Parathyroid adenoma (tissue), 2 donors: ENCODE results near the gene LCP2.

Experiments used
- H2AFZ ChIP-seq: fragments of 300-600 bp; sonication (generic); one replicate; pipeline ENCODE4 v1.7.0; 2017; ENCODE audit warnings: antibody characterized with exemption, mild to moderate bottlenecking
- H3K27ac ChIP-seq: fragments of 300-600 bp; sonication (generic); one replicate; pipeline ENCODE4 v1.7.0; 2017
- H3K27me3 ChIP-seq: fragments of 300-600 bp; sonication (generic); one replicate; pipeline ENCODE4 v1.7.0; 2017; ENCODE audit warnings: low read length; ENCODE audit not compliant: control insufficient read depth, insufficient read depth
- H3K36me3 ChIP-seq: fragments of 300-600 bp; sonication (generic); one replicate; pipeline ENCODE4 v1.7.0; 2017; ENCODE audit warnings: low read length; ENCODE audit not compliant: control insufficient read depth, insufficient read depth
- H3K4me1 ChIP-seq: fragments of 300-600 bp; sonication (generic); one replicate; pipeline ENCODE4 v1.7.0; 2017; ENCODE audit warnings: control low read depth
- H3K4me2 ChIP-seq: fragments of 300-600 bp; sonication (generic); one replicate; pipeline ENCODE4 v1.7.0; 2017; ENCODE audit warnings: low read length
- H3K4me3 ChIP-seq: fragments of 300-600 bp; sonication (generic); one replicate; pipeline ENCODE4 v1.7.0; 2017; ENCODE audit warnings: low read depth, low read length
- H3K79me2 ChIP-seq: fragments of 300-600 bp; sonication (generic); one replicate; pipeline ENCODE4 v1.7.0; 2017; ENCODE audit warnings: control low read depth
- H3K9ac ChIP-seq: fragments of 300-600 bp; sonication (generic); one replicate; pipeline ENCODE4 v1.7.0; 2017; ENCODE audit warnings: mild to moderate bottlenecking
- H3K9me3 ChIP-seq: fragments of 300-600 bp; sonication (generic); one replicate; pipeline ENCODE4 v1.7.0; 2017; ENCODE audit warnings: low read length; ENCODE audit not compliant: control insufficient read depth
- TF ChIP-seq, protein P1 (sequence below): fragments of 300-600 bp; sonication (generic); IDR thresholded peaks from one replicate; pipeline ENCODE4 v1.7.0; 2017; ENCODE audit warnings: antibody characterized with exemption, mild to moderate bottlenecking
- donor health status: primary hyperparathyroidism.

Gene LCP2

DNA sequence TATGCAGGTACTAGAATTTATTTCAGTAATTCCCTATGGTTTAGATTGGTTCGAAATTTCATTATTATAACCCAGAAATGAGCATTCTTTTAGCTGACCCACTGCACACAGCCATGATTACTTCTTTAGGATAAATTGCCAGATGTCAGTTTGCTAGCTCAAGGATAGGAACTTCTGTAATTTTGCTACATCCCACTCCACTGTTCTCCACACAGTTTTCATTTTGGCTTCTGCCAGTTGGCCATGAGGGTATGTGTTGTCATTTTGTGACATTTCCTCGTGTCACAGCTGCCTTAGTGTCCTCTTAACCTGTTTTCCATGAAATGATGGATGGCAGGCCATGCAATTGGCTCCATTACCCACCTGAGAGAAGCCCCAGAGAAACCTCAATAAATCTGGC is 16.2 kb upstream of the LCP2 start:
- Histone ChIP-seq H3K9me3 (no peaks in the 10 kb centered on the region), H3K36me3 (no peaks in the 10 kb centered on the region), H3K27me3 (no peaks in the 10 kb centered on the region), H3K27ac (no peak overlapping the region), H3K9ac (no peak overlapping the region), H3K4me2 (no peak overlapping the region), H3K4me1 (peaks cover 7% of the 10 kb centered on the region), H3K79me2 (no peaks in the 10 kb centered on the region), H3K4me3 (no peak overlapping the region), H2AFZ (no peak overlapping the region)
- TF ChIP-seq, protein P1, sequence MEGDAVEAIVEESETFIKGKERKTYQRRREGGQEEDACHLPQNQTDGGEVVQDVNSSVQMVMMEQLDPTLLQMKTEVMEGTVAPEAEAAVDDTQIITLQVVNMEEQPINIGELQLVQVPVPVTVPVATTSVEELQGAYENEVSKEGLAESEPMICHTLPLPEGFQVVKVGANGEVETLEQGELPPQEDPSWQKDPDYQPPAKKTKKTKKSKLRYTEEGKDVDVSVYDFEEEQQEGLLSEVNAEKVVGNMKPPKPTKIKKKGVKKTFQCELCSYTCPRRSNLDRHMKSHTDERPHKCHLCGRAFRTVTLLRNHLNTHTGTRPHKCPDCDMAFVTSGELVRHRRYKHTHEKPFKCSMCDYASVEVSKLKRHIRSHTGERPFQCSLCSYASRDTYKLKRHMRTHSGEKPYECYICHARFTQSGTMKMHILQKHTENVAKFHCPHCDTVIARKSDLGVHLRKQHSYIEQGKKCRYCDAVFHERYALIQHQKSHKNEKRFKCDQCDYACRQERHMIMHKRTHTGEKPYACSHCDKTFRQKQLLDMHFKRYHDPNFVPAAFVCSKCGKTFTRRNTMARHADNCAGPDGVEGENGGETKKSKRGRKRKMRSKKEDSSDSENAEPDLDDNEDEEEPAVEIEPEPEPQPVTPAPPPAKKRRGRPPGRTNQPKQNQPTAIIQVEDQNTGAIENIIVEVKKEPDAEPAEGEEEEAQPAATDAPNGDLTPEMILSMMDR, result no peak

DNA sequence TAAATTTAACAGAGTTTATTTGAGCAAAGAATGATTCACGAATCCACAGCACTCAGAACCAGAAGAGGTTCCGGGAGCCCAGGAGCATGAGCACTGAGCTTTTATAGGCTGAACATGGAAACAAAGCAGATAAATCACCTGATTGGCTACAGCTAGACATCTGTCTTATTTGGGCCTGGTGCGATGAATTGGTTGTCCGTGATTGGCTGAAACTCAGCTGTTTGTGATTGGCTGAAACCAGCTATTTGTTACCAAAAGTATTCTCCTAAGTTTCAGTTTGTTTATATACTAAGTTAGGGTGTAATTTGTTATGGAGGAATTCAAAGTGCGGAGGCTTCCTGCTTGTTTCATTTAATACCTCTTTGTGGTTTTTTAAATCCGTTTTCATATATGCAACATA is 15.8 kb upstream of the LCP2 start:
- H3K27me3 ChIP-seq, result no peaks in the 10 kb centered on the region
- no peak overlapping the region for H3K4me2 ChIP-seq
- H3K9ac ChIP-seq, result no peak overlapping the region
- TF ChIP-seq, protein P1, result no peak
- H3K27ac ChIP-seq, result no peak overlapping the region
- H3K36me3 ChIP-seq, result no peaks in the 10 kb centered on the region
- no peaks in the 10 kb centered on the region for H3K79me2 ChIP-seq
- no peak overlapping the region for H2AFZ ChIP-seq
- H3K4me1 ChIP-seq, result peaks cover 7% of the 10 kb centered on the region
- H3K4me3 ChIP-seq, result no peak overlapping the region
- H3K9me3 ChIP-seq, result no peaks in the 10 kb centered on the region

DNA sequence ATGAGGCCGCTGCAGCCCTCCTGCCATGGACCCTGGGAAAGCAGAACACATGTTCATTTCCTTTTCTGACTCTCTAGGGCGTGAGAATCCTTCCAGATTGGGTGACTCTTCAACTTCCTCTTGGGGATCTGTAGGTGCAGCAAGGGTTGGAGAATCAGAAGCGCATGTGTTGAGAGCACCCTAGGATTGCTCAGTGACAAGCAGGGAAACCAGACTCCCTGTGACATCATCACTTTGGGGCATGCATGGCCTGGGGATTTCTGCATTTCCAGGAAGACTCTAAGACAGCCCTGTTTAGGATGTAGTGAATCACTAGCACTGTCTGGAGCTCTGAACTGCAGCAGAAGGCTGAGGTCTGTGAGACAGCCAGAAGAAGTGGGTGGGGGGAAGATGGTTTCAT is 15.1 kb upstream of the LCP2 start:
- Histone ChIP-seq H3K79me2 (no peaks in the 10 kb centered on the region), H3K4me3 (no peak overlapping the region), H3K27ac (no peak overlapping the region), H3K36me3 (no peaks in the 10 kb centered on the region), H3K4me1 (peaks cover 7% of the 10 kb centered on the region), H3K9me3 (no peaks in the 10 kb centered on the region), H3K4me2 (no peak overlapping the region), H2AFZ (no peak overlapping the region), H3K9ac (no peak overlapping the region), H3K27me3 (no peaks in the 10 kb centered on the region)
- TF ChIP-seq, protein P1, result no peak

DNA sequence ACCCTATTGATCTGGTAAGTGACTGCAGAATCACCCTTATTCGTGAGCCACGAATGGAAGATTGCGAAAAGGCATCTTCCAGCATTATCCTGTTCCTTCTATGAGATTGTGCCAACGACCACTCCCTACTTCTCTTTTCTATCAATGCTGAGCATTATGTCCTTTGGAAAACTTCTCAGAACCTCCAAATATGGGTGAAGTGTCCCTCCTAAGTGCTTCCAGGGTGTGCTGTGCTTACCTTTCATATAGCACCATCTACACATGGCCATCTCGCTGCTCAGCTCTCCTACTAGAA is 14.7 kb upstream of the LCP2 start:
- Histone ChIP-seq H3K27ac (no peak overlapping the region), H3K9me3 (no peaks in the 10 kb centered on the region), H3K4me1 (peaks cover 7% of the 10 kb centered on the region)

More for the DNA sequence above, 14.7 kb upstream of the LCP2 start:
- TF ChIP-seq, protein P1, result no peak
- no peak overlapping the region for H3K4me2 ChIP-seq
- no peak overlapping the region for H2AFZ ChIP-seq
- H3K4me3 ChIP-seq, result no peak overlapping the region
- H3K36me3 ChIP-seq, result no peaks in the 10 kb centered on the region
- H3K27me3 ChIP-seq, result no peaks in the 10 kb centered on the region
- no peak overlapping the region for H3K9ac ChIP-seq
- H3K79me2 ChIP-seq, result no peaks in the 10 kb centered on the region
